ENCODE data around the gene PRIMPOL.

PRIMPOL gene

GRCh38 chr4:184719407-184719806 is 69.9 kb downstream of the PRIMPOL start:
- peaks cover 11% of the 10 kb centered on the region for H3K4me1 ChIP-seq (ENCODE audit: low read depth, poor library complexity, severe bottlenecking)
- peaks cover 23% of the 10 kb centered on the region; the same call in 1 of the 2 replicates for H3K36me3 ChIP-seq (ENCODE audit: insufficient read depth)
- no peak overlapping the region for H3K9ac ChIP-seq
- no peak overlapping the region for H3K27ac ChIP-seq
- H2AFZ ChIP-seq (ENCODE audit: low read depth), result no peak overlapping the region
- TF ChIP-seq CTCF (conservative IDR thresholded peaks at IDR 0.05; ENCODE audit: low read depth, low read length), result no peak
- no peak overlapping the region for H3K4me2 ChIP-seq
- H3K4me3 ChIP-seq (IDR thresholded peaks at IDR 0.05; ENCODE audit: insufficient read depth, low read depth, low read length), result no peak overlapping the region
- H3K27me3 ChIP-seq (ENCODE audit: insufficient read depth, low read depth), result no peaks in the 10 kb centered on the region
- no peaks in the 10 kb centered on the region for H4K20me1 ChIP-seq (ENCODE audit: insufficient read depth)
- peaks cover 45% of the 10 kb centered on the region for H3K79me2 ChIP-seq (ENCODE audit: insufficient read depth, low read depth)

- Histone ChIP-seq H2AFZ (ENCODE audit: low read depth) (no peak overlapping the region), H3K36me3 (ENCODE audit: insufficient read depth) (peaks cover 19% of the 10 kb centered on the region; the same call in 1 of the 2 replicates), H3K79me2 (ENCODE audit: insufficient read depth, low read depth) (peaks cover 61% of the 10 kb centered on the region), H4K20me1 (ENCODE audit: insufficient read depth) (no peaks in the 10 kb centered on the region), H3K27me3 (ENCODE audit: insufficient read depth, low read depth) (no peaks in the 10 kb centered on the region), H3K9ac (no peak overlapping the region), H3K4me3 (IDR thresholded peaks at IDR 0.05; ENCODE audit: insufficient read depth, low read depth, low read length) (no peak overlapping the region), H3K4me2 (no peak overlapping the region), H3K27ac (no peak overlapping the region), H3K4me1 (ENCODE audit: low read depth, poor library complexity, severe bottlenecking) (peaks cover 11% of the 10 kb centered on the region)
- no peak for TF ChIP-seq CTCF (conservative IDR thresholded peaks at IDR 0.05; ENCODE audit: low read depth, low read length)
Measured at GRCh38 chr4:184721254-184721653, 71.7 kb downstream of the PRIMPOL start.

- peak; percentile 51 for TF ChIP-seq CTCF (conservative IDR thresholded peaks at IDR 0.05; ENCODE audit: low read depth, low read length)
- H3K27me3 ChIP-seq (ENCODE audit: insufficient read depth, low read depth), result no peaks in the 10 kb centered on the region
- no peak overlapping the region for H3K4me2 ChIP-seq
- no peak overlapping the region for H3K4me3 ChIP-seq (IDR thresholded peaks at IDR 0.05; ENCODE audit: insufficient read depth, low read depth, low read length)
- no peaks in the 10 kb centered on the region for H4K20me1 ChIP-seq (ENCODE audit: insufficient read depth)
- H3K36me3 ChIP-seq (ENCODE audit: insufficient read depth), result peaks cover 23% of the 10 kb centered on the region; the same call in 1 of the 2 replicates
- no peak overlapping the region for H2AFZ ChIP-seq (ENCODE audit: low read depth)
- no peak overlapping the region for H3K9ac ChIP-seq
- peaks cover 74% of the 10 kb centered on the region for H3K79me2 ChIP-seq (ENCODE audit: insufficient read depth, low read depth)
- no peak overlapping the region for H3K27ac ChIP-seq
- H3K4me1 ChIP-seq (ENCODE audit: low read depth, poor library complexity, severe bottlenecking), result peaks cover 11% of the 10 kb centered on the region
Measured at GRCh38 chr4:184722798-184723197, 73.3 kb downstream of the PRIMPOL start.

GRCh38 chr4:184727430-184727829 is 77.9 kb downstream of the PRIMPOL start:
- H3K9ac ChIP-seq, result no peak overlapping the region
- H3K4me3 ChIP-seq (IDR thresholded peaks at IDR 0.05; ENCODE audit: insufficient read depth, low read depth, low read length), result no peak overlapping the region
- peaks cover 36% of the 10 kb centered on the region for H3K4me1 ChIP-seq (ENCODE audit: low read depth, poor library complexity, severe bottlenecking)
- no peaks in the 10 kb centered on the region for H3K27me3 ChIP-seq (ENCODE audit: insufficient read depth, low read depth)
- peaks cover 28% of the 10 kb centered on the region; the same call in 1 of the 2 replicates for H3K36me3 ChIP-seq (ENCODE audit: insufficient read depth)
- H3K79me2 ChIP-seq (ENCODE audit: insufficient read depth, low read depth), result peaks cover 81% of the 10 kb centered on the region
- H4K20me1 ChIP-seq (ENCODE audit: insufficient read depth), result no peaks in the 10 kb centered on the region
- H3K4me2 ChIP-seq, result no peak overlapping the region
- no peak overlapping the region for H2AFZ ChIP-seq (ENCODE audit: low read depth)
- H3K27ac ChIP-seq, result no peak overlapping the region
- no peak for TF ChIP-seq CTCF (conservative IDR thresholded peaks at IDR 0.05; ENCODE audit: low read depth, low read length)
